Stimulated activated CD4-positive, alpha-beta T cell treated with anti-CD3 and anti-CD28 coated beads, TNF-alpha, amount 100 ng/mL, for 4 hours (primary cell): ENCODE results near the gene F12.

Experiments
- DNase-seq, 3 experiments: peaks; one replicate each; pipeline ENCODE4 v3.0.0-alpha.2; 2020; ENCODE audit warnings: low read depth in 3 of 3

The F12 gene

DNA sequence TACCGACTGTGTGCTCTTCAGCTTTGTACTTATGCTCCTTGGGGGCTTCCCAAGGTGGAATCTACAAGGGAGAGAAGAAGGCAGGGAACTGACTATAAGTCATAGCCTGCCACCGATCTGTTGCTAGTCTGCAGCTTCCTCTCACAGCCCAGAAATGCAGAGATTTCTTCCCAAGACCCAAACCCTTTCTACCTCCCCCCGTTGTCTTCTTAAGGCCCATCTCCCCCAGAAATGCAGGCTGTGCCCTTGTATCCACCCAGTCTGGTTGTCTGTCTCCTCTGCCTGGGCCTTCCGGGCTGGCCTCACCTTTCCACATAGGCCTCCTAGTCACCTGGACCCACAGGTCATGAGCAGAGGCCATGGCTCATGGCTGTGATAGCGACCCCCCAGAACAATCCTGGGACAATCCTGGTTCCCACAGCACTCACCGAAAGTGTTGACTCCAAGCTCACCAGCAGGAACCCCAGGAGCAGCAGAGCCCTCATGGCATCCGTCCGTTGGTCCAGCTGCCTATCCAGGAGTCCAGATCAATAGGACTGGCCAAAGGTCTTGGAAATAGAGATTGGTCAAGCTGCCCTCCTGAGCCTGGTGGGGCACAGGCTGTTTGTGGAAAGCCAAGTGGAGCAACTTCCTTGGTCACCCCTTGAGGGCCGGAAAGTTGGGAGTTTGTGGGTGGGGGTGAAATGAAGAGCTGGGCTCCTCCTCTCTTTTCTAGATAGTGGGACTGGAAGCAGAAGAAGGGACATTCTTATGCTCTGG, at the start of gene F12:
Gene F12, minus strand, starts transcription at position 522 of the 759 bp plus-strand sequence. Its CDS starts 37 bp downstream, at position 485.
- DNase-seq, result no peak

GRCh38 chr5:177458912-177459350, 49.6 kb upstream of the F12 start:
- no peak for DNase-seq

DNA sequence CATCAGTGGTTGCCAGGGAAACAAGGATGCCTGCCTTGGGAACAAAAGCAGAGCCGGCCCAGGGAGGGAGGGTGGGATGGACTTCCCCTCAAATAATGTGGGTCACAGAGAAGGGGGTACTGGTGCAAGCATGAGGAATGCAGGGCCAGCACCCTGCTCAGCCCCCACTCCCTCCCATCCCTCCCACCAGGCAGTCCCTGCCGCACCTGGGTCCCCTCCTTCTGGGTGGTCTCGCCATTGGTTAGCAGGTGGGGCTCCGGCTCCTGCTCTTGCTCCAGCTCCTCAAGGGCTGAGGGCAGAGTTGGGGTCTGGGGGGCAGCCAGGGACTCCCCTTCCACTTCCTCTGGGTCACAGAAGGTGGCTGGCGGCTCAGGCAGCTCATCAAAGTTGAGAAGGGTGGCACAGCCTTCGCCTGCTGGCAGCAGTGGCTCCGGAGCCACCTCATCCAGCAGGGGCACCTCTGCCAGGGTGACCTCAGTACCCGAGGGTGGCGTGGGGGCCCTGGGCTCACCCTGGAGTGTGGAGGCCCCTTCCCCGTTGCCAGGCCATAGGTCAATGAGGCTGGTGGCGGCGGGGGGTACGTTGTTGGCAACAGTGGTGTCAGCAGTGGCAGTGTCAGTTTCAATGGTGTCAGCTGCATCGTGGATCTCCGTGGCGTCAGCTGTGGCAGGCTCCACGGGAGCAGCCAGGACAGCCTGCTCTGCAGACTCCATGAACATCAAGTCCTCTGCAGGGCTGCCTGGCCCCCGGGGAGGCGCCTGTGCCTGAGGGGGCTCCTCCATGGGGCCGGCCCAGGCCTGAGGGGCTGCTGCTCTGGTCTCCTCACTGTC, 48.7 kb upstream of the F12 start:
- DNase-seq, result no peak

DNA sequence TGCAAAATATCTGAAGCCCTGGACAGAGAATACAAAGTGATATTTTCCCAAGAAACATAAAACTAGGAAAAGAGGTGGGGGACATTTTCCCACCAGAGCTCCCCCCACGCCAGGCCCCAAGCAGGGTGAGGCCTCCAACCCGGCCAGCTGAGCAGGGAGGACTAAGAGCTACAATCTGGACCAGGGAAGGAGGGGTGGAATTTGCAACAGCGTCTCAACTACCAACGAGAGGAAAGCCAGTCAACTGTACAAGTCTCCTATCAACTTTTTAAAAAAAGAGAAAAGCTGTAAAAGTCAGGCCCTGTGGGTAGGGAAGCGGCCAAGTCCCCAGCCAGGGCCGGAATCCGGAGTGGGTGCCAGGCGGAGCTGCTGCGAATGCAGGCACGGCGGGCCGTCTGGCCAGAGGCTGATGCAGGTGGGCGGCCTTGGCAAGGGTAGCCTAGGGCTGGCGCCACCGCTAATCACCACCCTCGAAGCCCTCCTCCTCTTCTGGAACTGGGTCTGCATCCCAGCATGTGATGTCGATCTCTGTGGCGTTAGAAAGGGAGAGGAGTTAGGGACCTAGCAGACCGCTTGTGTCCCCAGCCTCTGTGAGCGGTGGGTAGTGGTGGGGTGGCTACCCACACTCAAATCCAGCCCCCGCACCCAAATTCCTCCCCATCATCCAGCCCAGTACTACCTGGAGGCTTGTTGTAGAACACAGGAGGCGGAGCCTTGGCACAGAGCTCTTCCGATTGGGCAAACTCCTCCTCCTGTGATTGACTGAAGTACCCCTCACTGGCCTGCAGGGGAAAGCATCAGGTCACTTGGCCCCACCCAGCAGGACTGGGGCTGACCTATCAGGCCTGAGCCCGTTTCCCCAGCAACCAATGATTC, 47.9 kb upstream of the F12 start:
- no peak for DNase-seq

DNA sequence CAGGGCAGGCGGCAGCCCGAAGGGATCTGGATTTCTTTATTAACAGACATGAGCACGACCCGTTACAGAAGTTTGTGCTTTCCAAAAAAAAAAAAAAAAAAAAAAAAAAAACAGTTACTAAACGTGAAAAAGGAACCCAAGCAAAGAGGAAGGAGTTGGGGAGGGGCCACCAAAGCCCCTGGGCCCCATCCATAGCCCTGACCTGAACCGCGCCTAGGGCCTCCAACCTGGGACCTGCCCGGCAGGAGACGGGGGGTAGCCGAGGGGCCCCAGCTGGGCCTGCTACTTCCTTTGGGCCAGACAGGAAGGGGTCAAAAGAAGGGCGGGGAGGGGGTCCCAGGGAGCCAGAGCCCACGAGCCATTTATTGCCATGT, 47.2 kb upstream of the F12 start:
- DNase-seq, result no peak

DNA sequence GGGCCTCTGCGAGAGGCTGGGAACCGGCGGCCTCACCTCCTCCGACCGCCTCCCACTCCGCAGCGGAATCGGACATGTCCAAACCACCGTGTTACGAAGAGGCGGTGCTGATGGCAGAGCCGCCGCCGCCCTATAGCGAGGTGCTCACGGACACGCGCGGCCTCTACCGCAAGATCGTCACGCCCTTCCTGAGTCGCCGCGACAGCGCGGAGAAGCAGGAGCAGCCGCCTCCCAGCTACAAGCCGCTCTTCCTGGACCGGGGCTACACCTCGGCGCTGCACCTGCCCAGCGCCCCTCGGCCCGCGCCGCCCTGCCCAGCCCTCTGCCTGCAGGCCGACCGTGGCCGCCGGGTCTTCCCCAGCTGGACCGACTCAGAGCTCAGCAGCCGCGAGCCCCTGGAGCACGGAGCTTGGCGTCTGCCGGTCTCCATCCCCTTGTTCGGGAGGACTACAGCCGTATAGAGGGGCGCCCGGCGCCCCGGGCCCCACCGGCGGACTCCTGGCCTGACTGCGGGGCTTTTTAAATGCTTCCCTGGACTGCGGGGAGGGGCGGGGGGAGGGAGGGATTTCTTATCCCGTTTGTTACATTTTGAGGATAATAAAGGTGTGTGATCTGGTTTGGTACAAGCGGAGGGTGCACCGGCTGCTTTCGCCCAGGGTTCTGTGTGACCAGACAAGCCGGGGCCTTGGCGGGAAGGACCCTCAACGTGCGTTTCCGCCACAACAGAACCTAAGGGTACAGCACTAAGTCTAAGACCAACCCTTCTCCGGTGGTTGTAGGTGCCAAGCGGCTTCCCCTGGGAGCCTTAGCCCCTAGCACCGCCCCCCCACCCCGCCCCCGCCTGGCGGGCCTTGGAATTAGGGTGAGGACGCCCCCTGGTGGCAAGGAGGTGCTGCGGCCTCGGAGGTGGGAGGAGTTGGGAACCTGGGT, 46.6 kb upstream of the F12 start:
- peak; percentile 91 to 99 (median 97) for DNase-seq

GRCh38 chr5:177455036-177455660, 45.8 kb upstream of the F12 start:
- peak; percentile 86 to 92 (median 87) for DNase-seq

DNA sequence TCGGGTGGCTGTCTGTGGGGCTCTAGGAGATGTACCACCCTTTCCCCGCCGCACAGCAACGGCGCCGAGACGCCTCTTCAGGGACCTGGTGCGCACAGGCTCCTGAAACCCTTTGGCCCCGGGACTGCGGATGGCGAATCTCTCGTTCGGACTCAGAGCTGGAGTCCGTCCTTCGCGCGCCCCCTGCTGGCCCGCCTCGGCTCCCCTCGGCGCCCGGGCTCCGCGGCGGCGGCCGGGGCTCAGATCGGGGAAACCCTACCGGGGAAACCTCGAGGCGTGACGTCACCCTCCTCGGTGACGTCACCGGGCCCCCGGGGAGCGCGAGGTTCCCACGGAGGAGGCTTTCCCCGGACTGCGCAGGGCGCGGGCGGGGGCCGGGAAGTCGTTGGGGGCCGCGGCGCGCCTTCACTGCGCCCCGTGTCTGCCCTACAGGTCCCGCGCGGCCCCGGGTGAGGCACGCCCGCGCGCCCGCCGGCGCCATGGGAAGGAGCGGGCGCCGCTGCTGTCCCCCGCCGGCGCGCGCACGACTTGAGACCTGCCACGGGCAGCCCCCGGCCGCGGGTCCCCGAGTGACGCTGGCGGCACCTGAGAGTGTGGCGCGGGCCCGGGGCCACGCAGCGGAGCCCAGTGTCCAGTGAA, 45.2 kb upstream of the F12 start:
- DNase-seq, result peak; percentile 93 to 96 (median 94)

DNA sequence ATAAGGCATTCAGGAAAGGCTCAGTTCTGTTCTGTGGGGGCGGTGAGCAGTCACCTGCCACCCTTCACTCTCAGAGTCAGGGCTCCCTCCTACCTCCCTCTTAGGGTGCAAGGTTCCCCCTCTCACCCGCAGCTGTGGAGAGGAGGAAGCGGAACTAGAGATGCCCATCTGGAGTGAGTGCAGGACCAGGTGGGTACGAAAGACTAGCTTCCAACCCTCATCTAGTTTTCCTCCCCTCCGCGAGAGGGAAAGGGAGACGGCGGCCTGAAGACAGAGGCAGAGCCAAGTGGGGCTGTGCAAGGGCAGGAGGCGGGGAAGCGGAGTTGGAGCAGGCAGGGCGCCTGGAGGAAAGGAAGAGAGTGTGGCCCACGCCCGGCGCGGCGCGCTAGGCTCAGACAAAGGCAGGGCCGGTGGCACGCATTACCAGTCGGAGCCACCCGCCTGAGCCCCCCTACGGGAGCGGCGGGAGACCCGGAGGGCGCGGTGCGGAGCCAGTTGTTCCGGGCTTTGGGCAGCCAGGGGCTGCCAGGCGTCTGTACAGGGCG, 44.6 kb upstream of the F12 start:
- DNase-seq, result no peak

- DNase-seq, result no peak
These were observed 43.6 kb upstream of the F12 start for GRCh38 chr5:177452688-177453638.

DNA sequence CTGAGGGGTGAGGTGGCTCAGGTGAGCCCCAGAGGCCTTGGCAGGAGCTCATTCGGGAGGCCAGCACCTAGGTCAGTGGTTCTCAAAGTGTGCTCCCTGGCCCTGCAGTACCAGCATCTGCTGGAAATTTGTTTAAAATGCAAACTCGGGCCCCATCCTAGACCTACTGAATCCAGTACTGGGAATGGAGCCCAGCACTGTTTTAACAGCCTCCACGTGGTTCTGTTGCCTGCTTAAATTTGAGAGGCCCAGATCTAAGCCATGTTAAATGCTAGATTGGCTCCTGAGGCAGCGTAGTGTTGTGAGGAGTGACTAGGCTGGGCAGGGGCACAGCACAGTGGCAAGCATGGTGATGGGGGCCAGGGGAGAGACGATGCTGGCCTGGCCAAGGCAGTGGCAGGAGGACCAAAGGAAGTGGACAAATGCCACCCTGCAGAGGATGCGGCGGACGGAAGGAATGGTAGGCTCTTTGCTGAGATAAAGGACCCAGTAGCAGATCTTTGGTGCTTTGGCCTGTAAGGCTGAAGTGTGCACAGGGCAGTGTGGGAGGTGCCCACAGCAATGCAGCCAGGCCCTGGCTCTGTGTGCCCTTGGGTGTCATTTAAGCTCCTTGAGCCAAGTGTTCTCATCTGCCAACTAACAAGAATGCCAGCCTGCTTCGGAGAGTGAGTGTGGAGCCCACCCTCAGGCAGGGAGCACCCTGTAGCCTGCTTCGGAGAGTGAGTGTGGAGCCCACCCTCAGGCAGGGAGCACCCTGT, 41.5 kb upstream of the F12 start:
- DNase-seq, result no peak

DNA sequence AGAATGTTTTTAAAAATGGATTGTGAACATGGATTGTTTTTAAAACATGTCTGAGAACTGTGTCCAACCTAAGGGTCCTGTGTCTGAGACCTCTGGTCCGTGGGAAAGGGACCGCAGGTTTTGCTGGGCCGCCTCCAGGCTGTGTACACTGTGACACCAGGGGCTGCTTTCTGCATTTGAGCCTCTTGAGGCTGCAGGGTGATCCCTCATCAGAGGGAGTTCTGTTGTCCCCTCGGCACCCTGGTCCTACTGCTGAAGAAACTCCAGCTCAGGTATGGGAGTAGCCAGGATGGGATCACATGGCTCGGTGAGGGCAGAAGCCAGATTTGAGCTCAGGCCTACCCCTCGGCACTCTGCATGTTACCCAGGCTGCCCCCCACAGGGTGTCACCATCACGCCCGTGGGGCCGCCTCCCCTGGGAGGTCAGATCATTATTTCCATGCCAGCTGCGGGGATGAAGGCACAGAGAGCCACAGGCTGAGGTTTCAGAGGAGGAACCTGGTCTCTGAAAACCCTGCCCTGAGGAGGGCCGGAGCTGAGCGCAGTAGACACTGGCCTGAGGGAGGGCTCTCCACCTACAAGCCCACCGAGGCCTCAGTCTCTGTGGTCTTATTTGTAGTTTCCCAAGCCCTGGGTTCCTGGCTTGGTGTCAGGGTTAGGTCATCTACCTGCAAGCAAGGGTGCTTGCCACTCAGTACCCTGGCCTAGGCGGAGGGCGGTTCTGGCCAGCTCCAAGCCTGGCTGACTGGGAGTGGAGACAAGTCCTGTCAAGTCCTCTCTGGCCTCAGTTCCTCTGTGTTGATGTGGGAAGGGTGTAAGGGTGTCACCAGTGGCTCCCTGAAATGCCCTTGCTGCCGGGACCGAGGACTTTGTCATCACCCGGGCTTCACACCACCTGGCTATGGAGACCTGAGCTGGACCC, 40.0 kb upstream of the F12 start:
- no peak for DNase-seq

DNA sequence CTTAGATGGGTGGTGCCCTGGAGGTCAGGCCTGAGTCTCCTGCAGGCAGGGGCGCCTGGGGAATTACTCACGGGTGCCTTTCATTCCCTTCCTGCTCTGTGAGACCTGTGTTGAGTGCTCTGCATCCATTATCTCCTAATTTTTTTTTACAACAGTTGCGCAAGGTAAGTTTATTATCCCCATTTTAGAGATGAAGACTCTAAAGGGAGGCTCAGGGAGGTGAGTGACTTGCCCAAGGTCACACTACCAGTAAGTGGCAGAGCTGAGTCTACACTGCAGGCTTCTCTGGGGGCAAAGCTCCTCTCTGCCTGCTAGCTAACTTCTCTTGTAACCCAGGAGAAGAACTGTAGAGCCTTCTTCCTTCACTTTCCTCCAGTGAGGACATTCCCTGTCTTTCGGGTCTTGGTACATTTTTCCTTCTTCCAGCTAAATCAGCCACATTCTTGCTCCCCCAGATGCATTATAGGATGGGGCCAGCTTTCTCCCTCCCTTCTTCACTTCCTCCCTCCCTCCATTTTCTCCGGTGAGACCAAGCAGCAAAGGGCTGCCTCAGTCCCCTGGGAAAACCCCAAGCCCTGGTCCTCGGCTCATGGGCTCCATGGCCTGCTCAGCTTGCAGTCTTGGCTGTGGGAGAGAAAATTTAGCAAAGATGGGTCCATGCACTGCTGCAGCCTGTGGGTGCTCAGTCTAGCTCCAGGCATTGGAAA, 39.0 kb upstream of the F12 start:
- DNase-seq, result no peak

DNA sequence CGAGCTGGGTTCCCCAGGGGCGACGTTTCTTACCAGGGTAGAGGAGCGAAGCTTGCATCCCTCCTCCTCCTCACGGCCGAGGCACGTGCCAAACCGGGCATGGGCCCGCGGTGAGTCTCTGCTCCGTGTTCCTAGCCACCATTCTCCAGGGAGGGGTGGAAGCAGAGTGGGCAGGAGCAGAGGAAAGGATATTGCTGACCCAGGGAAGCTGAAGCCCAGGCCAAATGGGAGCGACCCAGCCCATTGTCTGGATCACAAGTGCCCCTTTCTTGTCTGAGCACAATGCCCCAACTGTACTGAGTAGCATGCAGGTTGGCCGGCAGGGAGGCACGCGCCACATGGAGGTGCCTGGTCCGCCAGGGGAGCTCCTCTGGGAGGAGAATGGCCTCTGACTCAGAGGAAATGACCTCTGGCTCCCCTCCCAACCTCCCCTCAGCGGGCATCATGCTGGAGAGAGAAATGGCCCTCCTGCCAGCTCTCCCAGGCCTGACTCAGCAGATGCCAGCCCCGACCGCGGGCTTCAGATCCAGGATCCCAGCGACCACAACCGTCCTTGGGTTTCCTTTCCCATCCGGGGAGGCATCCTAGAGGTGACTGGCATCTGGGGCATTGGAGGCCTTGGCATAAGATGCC, 38.4 kb upstream of the F12 start:
- no peak for DNase-seq

GRCh38 chr5:177447066-177447610, 37.8 kb upstream of the F12 start:
- peak in 1 of 3 experiments; percentile 46 for DNase-seq
